ENCODE measurements around the gene ZNF592.

The ZNF592 gene

GRCh38 chr15:84828086-84828908 lies 79.9 kb downstream of the ZNF592 start:
- Mint-ChIP-seq H3K36me3 (ENCODE audit: low read depth) (no peaks in the 10 kb centered on the region), H3K4me1 (ENCODE audit: low read depth) (peaks cover 2% of the 10 kb centered on the region), H3K27me3 (no peaks in the 10 kb centered on the region), H3K9me3 (no peaks in the 10 kb centered on the region), H3K4me3 (no peak overlapping the region), H3K27ac (no peak overlapping the region)
- intact Hi-C loops (cut with micrococcal nuclease), result no loop called here

- H3K4me1 Mint-ChIP-seq (ENCODE audit: low read depth), result peaks cover 8% of the 10 kb centered on the region
- H3K27ac Mint-ChIP-seq, result no peak overlapping the region
- intact Hi-C loops (cut with micrococcal nuclease), result no loop called here
Observed at GRCh38 chr15:84829428-84829827, 81.0 kb downstream of the ZNF592 start.

GRCh38 chr15:84830036-84830435 lies 81.6 kb downstream of the ZNF592 start:
- Mint-ChIP-seq H3K4me3 (no peak overlapping the region), H3K4me1 (ENCODE audit: low read depth) (peaks cover 8% of the 10 kb centered on the region), H3K36me3 (ENCODE audit: low read depth) (no peaks in the 10 kb centered on the region), H3K27me3 (no peaks in the 10 kb centered on the region), H3K9me3 (no peaks in the 10 kb centered on the region), H3K27ac (no peak overlapping the region)
- intact Hi-C loops (cut with micrococcal nuclease), result no loop called here

More at GRCh38 chr15:84829428-84829827, 81.0 kb downstream of the ZNF592 start:
- H3K4me3 Mint-ChIP-seq, result no peak overlapping the region
- no peaks in the 10 kb centered on the region for H3K36me3 Mint-ChIP-seq (ENCODE audit: low read depth)
- no peaks in the 10 kb centered on the region for H3K9me3 Mint-ChIP-seq
- no peaks in the 10 kb centered on the region for H3K27me3 Mint-ChIP-seq

GRCh38 chr15:84831028-84831427 lies 82.6 kb downstream of the ZNF592 start:
- H3K4me3 Mint-ChIP-seq, result no peak overlapping the region
- H3K9me3 Mint-ChIP-seq, result no peaks in the 10 kb centered on the region
- peaks cover 8% of the 10 kb centered on the region for H3K4me1 Mint-ChIP-seq (ENCODE audit: low read depth)
- no peaks in the 10 kb centered on the region for H3K27me3 Mint-ChIP-seq
- no peaks in the 10 kb centered on the region for H3K36me3 Mint-ChIP-seq (ENCODE audit: low read depth)
- intact Hi-C loops (cut with micrococcal nuclease), result no loop called here
- H3K27ac Mint-ChIP-seq, result no peak overlapping the region

- H3K4me3 Mint-ChIP-seq, result no peak overlapping the region
- no peaks in the 10 kb centered on the region for H3K27me3 Mint-ChIP-seq
- no peak overlapping the region for H3K27ac Mint-ChIP-seq
- intact Hi-C loops (cut with micrococcal nuclease), result no loop called here
- peaks cover 9% of the 10 kb centered on the region for H3K4me1 Mint-ChIP-seq (ENCODE audit: low read depth)
- H3K9me3 Mint-ChIP-seq, result no peaks in the 10 kb centered on the region
- no peaks in the 10 kb centered on the region for H3K36me3 Mint-ChIP-seq (ENCODE audit: low read depth)
Observed at GRCh38 chr15:84831613-84832012, 83.2 kb downstream of the ZNF592 start.

- Mint-ChIP-seq H3K27ac (no peak overlapping the region), H3K4me3 (no peak overlapping the region), H3K36me3 (ENCODE audit: low read depth) (no peaks in the 10 kb centered on the region), H3K9me3 (no peaks in the 10 kb centered on the region), H3K27me3 (no peaks in the 10 kb centered on the region), H3K4me1 (ENCODE audit: low read depth) (peaks cover 14% of the 10 kb centered on the region)
- intact Hi-C loops (cut with micrococcal nuclease), result no loop called here
Observed at GRCh38 chr15:84832448-84833040, 84.2 kb downstream of the ZNF592 start.

- intact Hi-C loops (cut with micrococcal nuclease), result no loop called here
- H3K4me1 Mint-ChIP-seq (ENCODE audit: low read depth), result peaks cover 14% of the 10 kb centered on the region
Observed at GRCh38 chr15:84833447-84834228, 85.2 kb downstream of the ZNF592 start.

GRCh38 chr15:84834229-84834955 lies 86.0 kb downstream of the ZNF592 start:
- Mint-ChIP-seq H3K27ac (no peak overlapping the region), H3K4me3 (no peak overlapping the region), H3K27me3 (no peaks in the 10 kb centered on the region)

More at GRCh38 chr15:84833447-84834228, 85.2 kb downstream of the ZNF592 start:
- Mint-ChIP-seq H3K36me3 (ENCODE audit: low read depth) (no peaks in the 10 kb centered on the region), H3K27me3 (no peaks in the 10 kb centered on the region), H3K4me3 (no peak overlapping the region), H3K27ac (no peak overlapping the region), H3K9me3 (no peaks in the 10 kb centered on the region)

GRCh38 chr15:84834969-84835368 lies 86.6 kb downstream of the ZNF592 start:
- intact Hi-C loops (cut with micrococcal nuclease), result no loop called here
- Mint-ChIP-seq H3K27me3 (no peaks in the 10 kb centered on the region), H3K36me3 (ENCODE audit: low read depth) (no peaks in the 10 kb centered on the region), H3K9me3 (no peaks in the 10 kb centered on the region), H3K4me1 (ENCODE audit: low read depth) (peaks cover 14% of the 10 kb centered on the region), H3K27ac (no peak overlapping the region), H3K4me3 (no peak overlapping the region)

More at GRCh38 chr15:84834229-84834955, 86.0 kb downstream of the ZNF592 start:
- Mint-ChIP-seq H3K4me1 (ENCODE audit: low read depth) (peaks cover 14% of the 10 kb centered on the region), H3K9me3 (no peaks in the 10 kb centered on the region), H3K36me3 (ENCODE audit: low read depth) (no peaks in the 10 kb centered on the region)
- intact Hi-C loops (cut with micrococcal nuclease), result no loop called here

- Mint-ChIP-seq H3K4me1 (ENCODE audit: low read depth) (peaks cover 14% of the 10 kb centered on the region), H3K27ac (no peak overlapping the region), H3K27me3 (no peaks in the 10 kb centered on the region), H3K36me3 (ENCODE audit: low read depth) (no peaks in the 10 kb centered on the region), H3K4me3 (no peak overlapping the region), H3K9me3 (no peaks in the 10 kb centered on the region)
- intact Hi-C loops (cut with micrococcal nuclease), result no loop called here
Observed at GRCh38 chr15:84835661-84836337, 87.4 kb downstream of the ZNF592 start.

GRCh38 chr15:84836844-84837243 lies 88.5 kb downstream of the ZNF592 start:
- peaks cover 14% of the 10 kb centered on the region for H3K4me1 Mint-ChIP-seq (ENCODE audit: low read depth)
- H3K27me3 Mint-ChIP-seq, result no peaks in the 10 kb centered on the region
- no peak overlapping the region for H3K4me3 Mint-ChIP-seq
- no peaks in the 10 kb centered on the region for H3K36me3 Mint-ChIP-seq (ENCODE audit: low read depth)
- no peak overlapping the region for H3K27ac Mint-ChIP-seq
- H3K9me3 Mint-ChIP-seq, result no peaks in the 10 kb centered on the region
- intact Hi-C loops (cut with micrococcal nuclease), result no loop called here

- H3K27ac Mint-ChIP-seq, result no peak overlapping the region
- no peaks in the 10 kb centered on the region for H3K9me3 Mint-ChIP-seq
- H3K4me1 Mint-ChIP-seq (ENCODE audit: low read depth), result peaks cover 7% of the 10 kb centered on the region
- intact Hi-C loops (cut with micrococcal nuclease), result no loop called here
- H3K36me3 Mint-ChIP-seq (ENCODE audit: low read depth), result no peaks in the 10 kb centered on the region
- H3K4me3 Mint-ChIP-seq, result no peak overlapping the region
- no peaks in the 10 kb centered on the region for H3K27me3 Mint-ChIP-seq
Observed at GRCh38 chr15:84839714-84840113, 91.3 kb downstream of the ZNF592 start.

GRCh38 chr15:84840255-84840654 lies 91.9 kb downstream of the ZNF592 start:
- Mint-ChIP-seq H3K27me3 (no peaks in the 10 kb centered on the region), H3K36me3 (ENCODE audit: low read depth) (no peaks in the 10 kb centered on the region), H3K4me1 (ENCODE audit: low read depth) (peaks cover 7% of the 10 kb centered on the region), H3K9me3 (no peaks in the 10 kb centered on the region), H3K4me3 (no peak overlapping the region), H3K27ac (no peak overlapping the region)
- intact Hi-C loops (cut with micrococcal nuclease), result no loop called here

All from dendritic cell treated with granulocyte-macrophage colony-stimulating factor and Interleukin-4, amounts not matched to agents 40 ng/mL and 50 ng/mL, for 4 days (primary cell).